CD4-positive, alpha-beta T cell treated with Interleukin-17A for 4 hours (primary cell): Measurements from ENCODE around the gene CDC42.

ENCODE experiments used
- DNase-seq: peaks from one replicate; pipeline ENCODE4 v3.0.0-alpha.2; 2020; ENCODE audit warnings: mixed read lengths

Gene CDC42

GRCh38 chr1:22111620-22112019 lies 59.1 kb downstream of the CDC42 start:
- DNase-seq, result no peak

GRCh38 chr1:22112554-22112953 lies 60.0 kb downstream of the CDC42 start:
- DNase-seq, result no peak

- no peak for DNase-seq
Measured at GRCh38 chr1:22114083-22115012, 61.8 kb downstream of the CDC42 start.

GRCh38 chr1:22115286-22115685 lies 62.8 kb downstream of the CDC42 start:
- no peak for DNase-seq

GRCh38 chr1:22117238-22117637 lies 64.7 kb downstream of the CDC42 start:
- no peak for DNase-seq

GRCh38 chr1:22117851-22118250 lies 65.3 kb downstream of the CDC42 start:
- DNase-seq, result no peak

GRCh38 chr1:22118291-22118992 lies 65.9 kb downstream of the CDC42 start:
- no peak for DNase-seq

GRCh38 chr1:22119626-22120468 lies 67.3 kb downstream of the CDC42 start:
- DNase-seq, result no peak

- no peak for DNase-seq
Measured at GRCh38 chr1:22120469-22120790, 67.9 kb downstream of the CDC42 start.

- no peak for DNase-seq
Measured at GRCh38 chr1:22121421-22121911, 69.0 kb downstream of the CDC42 start.

- DNase-seq, result no peak
Measured at GRCh38 chr1:22122273-22123070, 70.0 kb downstream of the CDC42 start.

- no peak for DNase-seq
Measured at GRCh38 chr1:22123071-22123390, 70.5 kb downstream of the CDC42 start.

- DNase-seq, result no peak
Measured at GRCh38 chr1:22123901-22124404, 71.4 kb downstream of the CDC42 start.

- no peak for DNase-seq
Measured at GRCh38 chr1:22124592-22125229, 72.2 kb downstream of the CDC42 start.

GRCh38 chr1:22126531-22126930 lies 74.0 kb downstream of the CDC42 start:
- no peak for DNase-seq

- DNase-seq, result no peak
Measured at GRCh38 chr1:22127248-22127647, 74.7 kb downstream of the CDC42 start.

GRCh38 chr1:22127731-22128130 lies 75.2 kb downstream of the CDC42 start:
- no peak for DNase-seq

GRCh38 chr1:22128392-22128791 lies 75.9 kb downstream of the CDC42 start:
- no peak for DNase-seq

GRCh38 chr1:22129501-22130117 lies 77.1 kb downstream of the CDC42 start:
- DNase-seq, result no peak

- DNase-seq, result no peak
Measured at GRCh38 chr1:22131062-22131461, 78.6 kb downstream of the CDC42 start.

- peak; percentile 69 for DNase-seq
Measured at GRCh38 chr1:22131875-22132486, 79.5 kb downstream of the CDC42 start.
